ENCODE data around the gene TPD52L2.

The TPD52L2 gene

DNA sequence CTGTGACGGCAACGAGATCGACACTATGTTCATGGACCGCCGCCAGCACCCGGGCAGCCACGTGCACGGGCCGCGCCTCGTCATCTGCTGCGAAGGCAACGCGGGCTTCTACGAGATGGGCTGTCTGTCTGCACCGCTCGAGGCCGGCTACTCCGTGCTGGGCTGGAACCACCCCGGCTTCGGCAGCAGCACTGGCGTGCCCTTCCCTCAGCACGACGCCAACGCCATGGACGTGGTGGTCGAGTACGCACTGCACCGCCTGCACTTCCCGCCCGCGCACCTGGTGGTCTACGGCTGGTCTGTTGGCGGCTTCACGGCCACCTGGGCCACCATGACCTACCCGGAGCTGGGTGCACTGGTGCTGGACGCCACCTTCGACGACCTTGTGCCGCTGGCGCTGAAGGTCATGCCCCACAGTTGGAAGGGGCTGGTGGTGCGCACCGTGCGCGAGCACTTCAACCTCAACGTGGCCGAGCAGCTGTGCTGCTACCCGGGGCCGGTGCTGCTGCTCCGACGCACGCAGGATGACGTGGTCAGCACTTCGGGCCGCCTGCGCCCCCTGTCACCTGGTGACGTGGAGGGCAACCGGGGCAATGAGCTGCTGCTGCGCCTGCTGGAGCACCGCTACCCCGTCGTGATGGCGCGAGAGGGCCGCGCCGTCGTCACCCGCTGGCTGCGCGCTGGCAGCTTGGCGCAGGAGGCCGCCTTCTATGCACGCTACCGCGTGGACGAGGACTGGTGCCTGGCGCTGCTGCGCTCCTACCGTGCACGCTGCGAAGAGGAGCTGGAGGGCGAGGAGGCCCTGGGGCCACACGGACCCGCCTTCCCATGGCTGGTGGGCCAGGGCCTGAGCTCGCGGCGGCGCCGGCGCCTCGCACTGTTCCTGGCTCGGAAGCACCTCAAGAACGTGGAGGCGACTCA is 2.8 kb upstream of the TPD52L2 start:
- Histone ChIP-seq H2AFZ (ENCODE audit: low read length) (no peak overlapping the region), H3K4me1 (ENCODE audit: insufficient read depth, low read length, poor library complexity, severe bottlenecking) (peaks cover 43% of the 10 kb centered on the region)

DNA sequence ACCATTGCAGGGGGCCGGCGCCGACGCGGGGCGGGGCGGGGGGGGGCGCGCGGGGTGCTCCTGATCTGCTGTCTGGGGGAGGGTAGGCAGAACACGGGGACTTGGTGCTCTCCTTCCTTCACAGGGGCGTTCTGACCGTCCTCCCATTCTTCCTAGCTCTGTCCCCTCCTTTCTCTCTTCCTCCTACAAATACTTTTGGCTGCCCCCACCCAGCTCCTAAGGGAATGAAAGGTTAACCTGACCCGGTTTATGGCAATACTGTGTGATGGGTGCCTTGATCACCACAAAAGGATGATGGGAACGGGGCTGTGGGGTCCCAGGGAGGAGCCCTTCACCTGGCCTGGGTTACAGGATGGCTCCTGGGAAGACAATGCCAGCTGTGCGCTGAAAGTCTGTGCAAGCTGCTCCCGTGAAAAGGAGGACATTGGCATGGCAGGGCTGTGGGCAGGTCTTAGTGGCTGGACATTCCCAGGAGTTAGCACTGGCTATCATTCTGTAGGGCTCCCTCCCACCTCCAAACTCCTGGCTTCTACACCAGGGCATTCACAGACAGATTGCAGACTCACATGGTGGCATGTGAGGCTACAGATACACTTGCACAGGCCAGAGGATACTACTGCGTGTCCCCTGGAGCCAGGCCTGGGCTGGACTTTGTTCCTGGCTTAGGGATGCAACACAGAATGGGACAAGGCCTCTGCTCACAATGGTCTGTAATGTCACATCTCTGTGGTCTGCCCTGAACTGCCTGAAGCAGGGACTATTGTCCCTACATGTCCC is 1.9 kb upstream of the TPD52L2 start:
- Histone ChIP-seq H3K9me3 (ENCODE audit: insufficient read depth, low read depth, low read length) (no peaks in the 10 kb centered on the region), H3F3A (ENCODE audit: low read depth) (no peaks in the 10 kb centered on the region), H3K4me3 (ENCODE audit: low read length, poor library complexity, severe bottlenecking) (peak overlapping the region; percentile 98), H2AFZ (ENCODE audit: low read length) (0 out of 2 replicates have a peak overlapping the region, but pooled peaks have one; percentile 77), H3K79me2 (ENCODE audit: insufficient read depth, low read length) (peaks cover 51% of the 10 kb centered on the region), H3K4me1 (ENCODE audit: insufficient read depth, low read length, poor library complexity, severe bottlenecking) (peaks cover 35% of the 10 kb centered on the region), H3K9ac (ENCODE audit: low read depth, low read length, poor library complexity, severe bottlenecking) (peak overlapping the region; percentile 94), H3K4me2 (ENCODE audit: low read depth, low read length, poor library complexity, severe bottlenecking) (peak overlapping the region; percentile 95), H4K20me1 (ENCODE audit: insufficient read depth, low read length, poor library complexity, severe bottlenecking) (peaks cover 5% of the 10 kb centered on the region), H3K9me2 (replicated peaks; ENCODE audit: low read depth, low read length) (no peaks in the 10 kb centered on the region), H3K36me3 (ENCODE audit: insufficient read depth, low read length) (no peaks in the 10 kb centered on the region; the same call in 1 of the 2 replicates), H3K27me3 (ENCODE audit: insufficient read depth, low read length, poor library complexity, severe bottlenecking) (no peaks in the 10 kb centered on the region)
- TF ChIP-seq EZH2phosphoT487 (IDR thresholded peaks at IDR 0.05; ENCODE audit: borderline replicate concordance) = no peak
- TF ChIP-seq CTCF (conservative IDR thresholded peaks at IDR 0.05; ENCODE audit: low read length) = no peak

More for the DNA sequence above, 2.8 kb upstream of the TPD52L2 start:
- Histone ChIP-seq H3K9me2 (replicated peaks; ENCODE audit: low read depth, low read length) (no peaks in the 10 kb centered on the region), H3K9ac (ENCODE audit: low read depth, low read length, poor library complexity, severe bottlenecking) (no peak overlapping the region), H3K36me3 (ENCODE audit: insufficient read depth, low read length) (no peaks in the 10 kb centered on the region; the same call in 1 of the 2 replicates), H3K4me3 (ENCODE audit: low read length, poor library complexity, severe bottlenecking) (no peak overlapping the region), H3K27me3 (ENCODE audit: insufficient read depth, low read length, poor library complexity, severe bottlenecking) (no peaks in the 10 kb centered on the region), H3K79me2 (ENCODE audit: insufficient read depth, low read length) (peaks cover 42% of the 10 kb centered on the region), H3K9me3 (ENCODE audit: insufficient read depth, low read depth, low read length) (no peaks in the 10 kb centered on the region), H3F3A (ENCODE audit: low read depth) (no peaks in the 10 kb centered on the region), H4K20me1 (ENCODE audit: insufficient read depth, low read length, poor library complexity, severe bottlenecking) (peaks cover 5% of the 10 kb centered on the region), H3K4me2 (ENCODE audit: low read depth, low read length, poor library complexity, severe bottlenecking) (no peak overlapping the region)
- TF ChIP-seq EZH2phosphoT487 (IDR thresholded peaks at IDR 0.05; ENCODE audit: borderline replicate concordance) (no peak), CTCF (conservative IDR thresholded peaks at IDR 0.05; ENCODE audit: low read length) (no peak)

- peak overlapping the region; percentile 98 for H3K4me3 ChIP-seq (ENCODE audit: low read length, poor library complexity, severe bottlenecking)
- peaks cover 59% of the 10 kb centered on the region for H3K79me2 ChIP-seq (ENCODE audit: insufficient read depth, low read length)
- H3K27me3 ChIP-seq (ENCODE audit: insufficient read depth, low read length, poor library complexity, severe bottlenecking) = no peaks in the 10 kb centered on the region
- no peaks in the 10 kb centered on the region for H3K9me2 ChIP-seq (replicated peaks; ENCODE audit: low read depth, low read length)
- peak; percentile 69 for TF ChIP-seq CTCF (conservative IDR thresholded peaks at IDR 0.05; ENCODE audit: low read length)
- no peak for TF ChIP-seq EZH2phosphoT487 (IDR thresholded peaks at IDR 0.05; ENCODE audit: borderline replicate concordance)
- peaks cover 30% of the 10 kb centered on the region for H3K4me1 ChIP-seq (ENCODE audit: insufficient read depth, low read length, poor library complexity, severe bottlenecking)
- no peaks in the 10 kb centered on the region for H3F3A ChIP-seq (ENCODE audit: low read depth)
- H3K9me3 ChIP-seq (ENCODE audit: insufficient read depth, low read depth, low read length) = no peaks in the 10 kb centered on the region
- H4K20me1 ChIP-seq (ENCODE audit: insufficient read depth, low read length, poor library complexity, severe bottlenecking) = peaks cover 5% of the 10 kb centered on the region
- peak overlapping the region; percentile 77 for H2AFZ ChIP-seq (ENCODE audit: low read length)
- peak overlapping the region; percentile 95 for H3K4me2 ChIP-seq (ENCODE audit: low read depth, low read length, poor library complexity, severe bottlenecking)
- H3K36me3 ChIP-seq (ENCODE audit: insufficient read depth, low read length) = peaks cover 1% of the 10 kb centered on the region; the same call in 1 of the 2 replicates
- peak overlapping the region; percentile 94 for H3K9ac ChIP-seq (ENCODE audit: low read depth, low read length, poor library complexity, severe bottlenecking)
Observed at GRCh38 chr20:63863798-63864544, 1.1 kb upstream of the TPD52L2 start.

Measured in Loucy (cell line).